ENCODE results near the gene IQCC.

The IQCC gene

DNA sequence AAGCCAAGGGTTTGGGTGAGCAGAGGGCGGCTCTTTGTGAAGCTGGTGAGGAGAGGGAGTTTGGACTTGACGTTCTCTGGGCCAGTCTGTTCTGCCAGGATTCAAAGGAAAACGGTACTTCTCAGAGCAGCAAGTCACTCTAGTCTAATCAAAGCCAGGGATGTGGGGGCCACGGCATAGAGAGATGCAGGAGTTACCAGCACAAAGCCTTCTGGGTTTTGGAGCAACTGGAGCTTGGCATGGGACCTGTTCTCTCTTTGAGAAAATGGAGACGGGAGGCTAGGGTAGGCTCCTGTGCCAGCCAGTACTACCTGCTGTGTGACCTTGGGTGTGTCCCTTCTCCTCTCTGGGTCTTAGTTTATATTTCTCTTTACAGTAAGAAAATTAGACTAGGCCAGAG lies 23.9 kb upstream of the IQCC start:
- peak overlapping the region; percentile 98 to 99 (median 98) for H3K27ac Mint-ChIP-seq
- no peaks in the 10 kb centered on the region for H3K9me3 Mint-ChIP-seq
- H3K4me1 Mint-ChIP-seq: peaks cover 38% of the 10 kb centered on the region
- peaks cover 51% of the 10 kb centered on the region for H3K36me3 Mint-ChIP-seq (ENCODE audit: low read depth)
- H3K4me3 Mint-ChIP-seq: peak overlapping the region; percentile 94 to 96 (median 95)
- no peaks in the 10 kb centered on the region for H3K27me3 Mint-ChIP-seq (ENCODE audit: low read depth)
- TF ChIP-seq, protein P1, sequence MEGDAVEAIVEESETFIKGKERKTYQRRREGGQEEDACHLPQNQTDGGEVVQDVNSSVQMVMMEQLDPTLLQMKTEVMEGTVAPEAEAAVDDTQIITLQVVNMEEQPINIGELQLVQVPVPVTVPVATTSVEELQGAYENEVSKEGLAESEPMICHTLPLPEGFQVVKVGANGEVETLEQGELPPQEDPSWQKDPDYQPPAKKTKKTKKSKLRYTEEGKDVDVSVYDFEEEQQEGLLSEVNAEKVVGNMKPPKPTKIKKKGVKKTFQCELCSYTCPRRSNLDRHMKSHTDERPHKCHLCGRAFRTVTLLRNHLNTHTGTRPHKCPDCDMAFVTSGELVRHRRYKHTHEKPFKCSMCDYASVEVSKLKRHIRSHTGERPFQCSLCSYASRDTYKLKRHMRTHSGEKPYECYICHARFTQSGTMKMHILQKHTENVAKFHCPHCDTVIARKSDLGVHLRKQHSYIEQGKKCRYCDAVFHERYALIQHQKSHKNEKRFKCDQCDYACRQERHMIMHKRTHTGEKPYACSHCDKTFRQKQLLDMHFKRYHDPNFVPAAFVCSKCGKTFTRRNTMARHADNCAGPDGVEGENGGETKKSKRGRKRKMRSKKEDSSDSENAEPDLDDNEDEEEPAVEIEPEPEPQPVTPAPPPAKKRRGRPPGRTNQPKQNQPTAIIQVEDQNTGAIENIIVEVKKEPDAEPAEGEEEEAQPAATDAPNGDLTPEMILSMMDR (IDR thresholded peaks at IDR 0.05; ENCODE audit: unreplicated experiment in 3 of 3): no peak

DNA sequence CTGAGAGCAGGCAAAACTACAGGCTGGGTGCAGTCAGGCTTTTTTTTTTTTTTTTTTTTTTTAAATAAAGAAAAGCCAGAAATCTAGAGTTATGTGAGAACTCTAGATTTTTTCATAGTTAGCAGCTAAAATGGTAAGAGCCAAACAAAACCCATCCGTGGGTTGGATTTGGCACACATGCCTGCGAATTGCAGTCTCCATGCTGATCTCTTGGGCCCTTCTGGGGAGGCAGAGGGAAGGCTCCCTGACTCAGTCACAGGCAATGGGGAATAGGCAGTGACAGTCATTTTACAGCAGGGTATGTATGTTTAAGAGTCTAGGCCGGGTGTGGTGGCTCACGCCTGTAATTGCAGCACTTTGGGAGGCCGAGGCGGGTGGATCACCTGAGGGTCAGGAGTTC lies 23.4 kb upstream of the IQCC start:
- no peaks in the 10 kb centered on the region for H3K27me3 Mint-ChIP-seq (ENCODE audit: low read depth)
- TF ChIP-seq, protein P1 (IDR thresholded peaks at IDR 0.05; ENCODE audit: unreplicated experiment in 3 of 3): no peak
- H3K27ac Mint-ChIP-seq: no peak overlapping the region
- peaks cover 39% of the 10 kb centered on the region for H3K4me1 Mint-ChIP-seq
- no peaks in the 10 kb centered on the region for H3K9me3 Mint-ChIP-seq
- peak overlapping the region; percentile 27 to 72 (median 59) for H3K4me3 Mint-ChIP-seq
- H3K36me3 Mint-ChIP-seq (ENCODE audit: low read depth): peaks cover 51% of the 10 kb centered on the region

DNA sequence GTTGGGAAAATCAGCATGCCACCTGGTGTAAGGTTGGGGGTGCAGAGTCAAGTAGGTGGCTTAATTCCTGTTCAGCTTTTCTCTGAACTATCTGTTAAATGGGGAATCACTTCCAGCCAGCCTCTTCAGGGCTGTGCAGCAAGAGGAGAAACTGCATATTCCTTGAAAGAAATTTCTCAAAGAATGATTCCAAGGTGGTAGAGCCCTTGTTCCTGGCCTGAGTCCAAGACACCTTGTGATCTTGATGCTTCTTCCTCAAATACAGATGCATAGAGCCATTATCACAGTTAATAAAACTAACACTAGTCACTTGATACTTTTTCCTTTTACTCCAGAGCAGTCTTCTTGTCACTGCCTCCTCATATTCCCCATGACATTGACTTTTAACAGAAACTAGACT lies 20.8 kb upstream of the IQCC start:
- H3K4me3 Mint-ChIP-seq: peak overlapping the region in 2 of 3 experiments; percentile 24 to 33
- peaks cover 72% of the 10 kb centered on the region for H3K36me3 Mint-ChIP-seq (ENCODE audit: low read depth)
- H3K4me1 Mint-ChIP-seq: peaks cover 39% of the 10 kb centered on the region
- no peaks in the 10 kb centered on the region for H3K9me3 Mint-ChIP-seq
- TF ChIP-seq, protein P1 (IDR thresholded peaks at IDR 0.05; ENCODE audit: unreplicated experiment in 3 of 3): no peak
- H3K27me3 Mint-ChIP-seq (ENCODE audit: low read depth): no peaks in the 10 kb centered on the region
- peak overlapping the region in 1 of 3 experiments; percentile 2 for H3K27ac Mint-ChIP-seq

DNA sequence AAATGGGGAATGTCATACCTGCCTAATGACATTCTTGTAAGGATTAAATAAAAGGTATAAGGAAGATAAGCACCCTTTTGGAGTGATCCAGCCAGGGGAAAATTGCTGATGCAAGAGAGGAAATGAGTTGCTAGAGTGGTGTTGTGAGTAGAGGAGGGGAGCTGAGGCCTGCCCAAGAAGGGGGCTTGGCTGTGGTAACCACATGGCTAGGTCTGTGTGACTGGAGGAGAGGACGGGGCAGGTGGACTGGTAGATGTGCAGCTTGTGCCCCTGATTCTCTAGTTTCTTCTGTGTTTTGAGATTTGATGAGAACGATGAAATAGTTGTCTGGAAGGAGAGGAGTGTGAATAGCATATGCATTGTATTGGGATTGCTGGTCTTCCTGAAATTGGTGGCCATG lies 19.4 kb upstream of the IQCC start:
- H3K27me3 Mint-ChIP-seq (ENCODE audit: low read depth): no peaks in the 10 kb centered on the region
- H3K4me3 Mint-ChIP-seq: no peak overlapping the region

DNA sequence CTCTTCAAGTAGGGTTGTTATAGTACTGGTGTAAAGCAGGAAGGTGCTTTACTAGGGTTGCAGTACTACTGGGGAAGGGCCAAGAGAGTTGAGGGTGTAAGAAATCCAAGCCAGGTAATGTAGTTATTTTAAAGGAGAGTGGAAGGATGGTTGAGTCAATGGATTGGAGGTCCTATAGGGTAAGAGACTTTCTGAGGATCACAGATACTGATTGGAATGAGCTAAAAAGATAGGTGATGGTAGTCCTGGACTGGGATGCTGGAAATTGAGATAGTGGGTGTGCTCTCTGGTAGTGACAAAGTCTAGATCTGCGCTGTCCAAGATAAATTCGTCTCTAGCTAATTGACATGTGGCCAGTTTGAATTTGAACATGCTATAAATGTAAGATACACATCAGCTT lies 19.0 kb upstream of the IQCC start:
- Mint-ChIP-seq H3K36me3 (ENCODE audit: low read depth) (peaks cover 74% of the 10 kb centered on the region), H3K27me3 (ENCODE audit: low read depth) (no peaks in the 10 kb centered on the region), H3K9me3 (no peaks in the 10 kb centered on the region), H3K4me1 (peaks cover 23% of the 10 kb centered on the region), H3K4me3 (no peak overlapping the region), H3K27ac (no peak overlapping the region)
- TF ChIP-seq, protein P1 (IDR thresholded peaks at IDR 0.05; ENCODE audit: unreplicated experiment in 3 of 3): no peak

More for the DNA sequence above, 19.4 kb upstream of the IQCC start:
- peaks cover 27% of the 10 kb centered on the region for H3K4me1 Mint-ChIP-seq
- peaks cover 74% of the 10 kb centered on the region for H3K36me3 Mint-ChIP-seq (ENCODE audit: low read depth)
- H3K9me3 Mint-ChIP-seq: no peaks in the 10 kb centered on the region
- TF ChIP-seq, protein P1 (IDR thresholded peaks at IDR 0.05; ENCODE audit: unreplicated experiment in 3 of 3): no peak
- no peak overlapping the region for H3K27ac Mint-ChIP-seq

DNA sequence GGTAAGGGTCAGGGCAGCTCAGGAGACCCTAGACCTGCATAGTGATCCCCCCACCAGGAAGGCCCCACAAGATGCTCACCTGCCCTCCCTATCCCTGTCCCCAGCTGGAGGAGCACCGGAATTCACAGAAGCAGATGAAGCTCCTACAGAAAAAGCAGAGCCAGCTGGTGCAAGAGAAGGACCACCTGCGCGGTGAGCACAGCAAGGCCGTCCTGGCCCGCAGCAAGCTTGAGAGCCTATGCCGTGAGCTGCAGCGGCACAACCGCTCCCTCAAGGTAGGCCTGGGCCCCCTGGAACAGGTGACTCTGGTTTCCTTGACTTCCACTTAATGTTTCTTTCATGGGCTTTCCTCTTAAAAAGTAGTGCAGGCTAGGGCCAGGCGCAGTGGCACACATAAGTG lies 17.6 kb upstream of the IQCC start:
- H3K4me3 Mint-ChIP-seq: no peak overlapping the region
- H3K36me3 Mint-ChIP-seq (ENCODE audit: low read depth): peaks cover 74% of the 10 kb centered on the region
- H3K4me1 Mint-ChIP-seq: peaks cover 20% of the 10 kb centered on the region
- no peak overlapping the region for H3K27ac Mint-ChIP-seq
- no peaks in the 10 kb centered on the region for H3K27me3 Mint-ChIP-seq (ENCODE audit: low read depth)
- H3K9me3 Mint-ChIP-seq: no peaks in the 10 kb centered on the region
- TF ChIP-seq, protein P1 (IDR thresholded peaks at IDR 0.05; ENCODE audit: unreplicated experiment in 3 of 3): no peak

Data from nephron (organoid).